ENCODE measurements around the gene BMERB1. TPM values are rescaled to one million over a fixed set of nuclear protein-coding genes. Genes with fewer than 3 reads are reported as not detected.
"Not testable (repeated sequence)": the region's sequence is repeated elsewhere in the genome, so short reads cannot be mapped to it uniquely, and the experiment has no call there.

Gene BMERB1
- total RNA-seq, 4 donors from 2014 or later: 75.6 to 103 (median 92.9) TPM

DNA sequence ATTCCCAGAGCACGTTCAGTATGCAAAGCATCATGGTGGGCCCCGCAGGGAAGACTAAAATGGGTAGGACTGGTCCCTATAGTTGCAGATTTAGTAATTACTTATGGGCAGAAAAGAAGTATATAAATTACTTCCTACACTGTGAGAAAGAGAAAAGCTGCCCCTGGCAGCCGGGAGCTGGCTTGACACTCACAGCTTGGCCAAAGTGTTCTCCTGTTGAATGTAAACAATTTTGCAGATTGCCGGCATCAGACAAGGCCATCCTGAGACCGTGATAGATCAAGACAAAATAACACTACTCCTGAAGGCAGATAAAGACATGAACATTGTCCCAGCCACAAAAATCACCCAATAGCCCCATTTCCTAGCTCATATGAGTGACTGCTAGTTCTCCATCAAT is 110.0 kb downstream of the BMERB1 start:
- Histone ChIP-seq H3K9me3 (no peaks in the 10 kb centered on the region), H3K36me3 (no peaks in the 10 kb centered on the region), H3K4me3 (no peak overlapping the region), H3K4me1 (peaks cover 0 to 22% (median 19%) of the 10 kb centered on the region in 4 donors), H3K27me3 (no peaks in the 10 kb centered on the region), H3K27ac (replicated peaks in 1 of 4) (peak overlapping the region; percentile 13 to 73 (median 48))
- WGBS: 57% methylated on average over 5 of the region's 5 CpGs
- TF ChIP-seq EP300 (IDR thresholded peaks at IDR 0.05) (no peak), POLR2A (IDR thresholded peaks at IDR 0.05; ENCODE audit: low read depth) (no peak), POLR2AphosphoS5 (IDR thresholded peaks at IDR 0.05) (no peak)
- TF ChIP-seq, protein P1, sequence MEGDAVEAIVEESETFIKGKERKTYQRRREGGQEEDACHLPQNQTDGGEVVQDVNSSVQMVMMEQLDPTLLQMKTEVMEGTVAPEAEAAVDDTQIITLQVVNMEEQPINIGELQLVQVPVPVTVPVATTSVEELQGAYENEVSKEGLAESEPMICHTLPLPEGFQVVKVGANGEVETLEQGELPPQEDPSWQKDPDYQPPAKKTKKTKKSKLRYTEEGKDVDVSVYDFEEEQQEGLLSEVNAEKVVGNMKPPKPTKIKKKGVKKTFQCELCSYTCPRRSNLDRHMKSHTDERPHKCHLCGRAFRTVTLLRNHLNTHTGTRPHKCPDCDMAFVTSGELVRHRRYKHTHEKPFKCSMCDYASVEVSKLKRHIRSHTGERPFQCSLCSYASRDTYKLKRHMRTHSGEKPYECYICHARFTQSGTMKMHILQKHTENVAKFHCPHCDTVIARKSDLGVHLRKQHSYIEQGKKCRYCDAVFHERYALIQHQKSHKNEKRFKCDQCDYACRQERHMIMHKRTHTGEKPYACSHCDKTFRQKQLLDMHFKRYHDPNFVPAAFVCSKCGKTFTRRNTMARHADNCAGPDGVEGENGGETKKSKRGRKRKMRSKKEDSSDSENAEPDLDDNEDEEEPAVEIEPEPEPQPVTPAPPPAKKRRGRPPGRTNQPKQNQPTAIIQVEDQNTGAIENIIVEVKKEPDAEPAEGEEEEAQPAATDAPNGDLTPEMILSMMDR (IDR thresholded peaks at IDR 0.05): no peak
- no peak for DNase-seq (ENCODE audit: extremely low spot score)
- intact Hi-C loops (cut with DNase I): no loop called here

DNA sequence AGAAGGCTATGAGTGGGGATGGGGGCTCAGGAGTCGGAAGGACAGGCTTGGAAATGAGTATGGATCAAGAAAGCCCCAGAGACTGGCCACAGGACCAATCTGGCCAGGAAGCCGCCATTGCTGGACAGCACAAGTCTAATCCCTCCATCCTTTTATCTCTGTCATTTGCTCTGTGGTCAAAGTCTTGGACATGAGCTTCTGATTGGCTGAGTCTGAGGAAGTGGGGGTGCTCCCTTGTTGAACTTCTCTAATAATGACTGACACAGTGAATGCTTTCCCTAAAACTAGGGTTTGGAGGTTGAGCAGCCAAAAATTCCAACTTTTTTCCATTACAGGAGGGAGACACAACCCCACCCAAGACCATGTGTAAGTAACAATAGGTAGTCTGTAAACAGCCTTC is 111.2 kb downstream of the BMERB1 start:
- H3K4me1 ChIP-seq: peaks cover 0 to 26% (median 24%) of the 10 kb centered on the region in 4 donors
- no peaks in the 10 kb centered on the region for H3K36me3 ChIP-seq
- DNase-seq (ENCODE audit: extremely low spot score): no peak
- TF ChIP-seq POLR2A (IDR thresholded peaks at IDR 0.05; ENCODE audit: low read depth): no peak
- no peak for TF ChIP-seq EP300 (IDR thresholded peaks at IDR 0.05)
- no peak for TF ChIP-seq POLR2AphosphoS5 (IDR thresholded peaks at IDR 0.05)
- TF ChIP-seq, protein P1 (IDR thresholded peaks at IDR 0.05): no peak
- H3K27me3 ChIP-seq: no peaks in the 10 kb centered on the region
- H3K4me3 ChIP-seq: no peak overlapping the region
- intact Hi-C loops (cut with DNase I): no loop called here
- 96% methylated on average over 2 of the region's 2 CpGs for WGBS
- H3K9me3 ChIP-seq: no peaks in the 10 kb centered on the region
- no peak overlapping the region for H3K27ac ChIP-seq (replicated peaks in 1 of 4)

DNA sequence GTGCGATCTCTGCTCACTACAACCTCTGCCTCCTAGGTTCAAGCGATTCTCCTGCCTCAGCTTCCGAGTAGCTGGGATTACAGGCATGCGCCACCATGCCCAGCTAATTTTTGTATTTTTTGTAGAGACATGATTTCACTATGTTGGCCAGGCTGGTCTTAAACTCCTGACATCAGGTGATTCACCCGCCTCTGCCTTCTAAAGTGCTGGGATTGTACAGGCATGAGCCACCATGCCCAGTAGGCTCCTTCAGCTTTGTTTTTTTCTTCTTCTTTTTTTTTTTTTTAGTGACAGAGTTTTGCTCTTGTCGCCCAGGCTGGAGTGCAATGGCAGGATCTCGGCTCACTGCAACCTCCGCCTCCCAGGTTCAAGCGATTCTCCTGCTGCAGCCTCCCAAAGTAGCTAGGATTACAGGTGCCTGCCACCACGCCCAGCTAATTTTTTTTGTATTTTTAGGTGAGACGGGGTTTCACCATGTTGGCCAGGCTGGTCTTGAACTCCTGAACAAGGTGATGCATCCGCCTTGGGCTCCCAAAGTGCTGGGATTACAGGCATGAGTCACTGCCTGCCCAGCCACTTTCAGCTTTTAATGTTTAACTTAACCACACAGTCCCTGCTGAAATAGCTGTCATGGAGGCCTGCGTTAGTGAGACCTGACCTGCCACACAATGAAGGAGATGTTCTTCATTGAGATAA is 112.8 kb downstream of the BMERB1 start:
- intact Hi-C loops (cut with DNase I): not testable (repeated sequence)

DNA sequence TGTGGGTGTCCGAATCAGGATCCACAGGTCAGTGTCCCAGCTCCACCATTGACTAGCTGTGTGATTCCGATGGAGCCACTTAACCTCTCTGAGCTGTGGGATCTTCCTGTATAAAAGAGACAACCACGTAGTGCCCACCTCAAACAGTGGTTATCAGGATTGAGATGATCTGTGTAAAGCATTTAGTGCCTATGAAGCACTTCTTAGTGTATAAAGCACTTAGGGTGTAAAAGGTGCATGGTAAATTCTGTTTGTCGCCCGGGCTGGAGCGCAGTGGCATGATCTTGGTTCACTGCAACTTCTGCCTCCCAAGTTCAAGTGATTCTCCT is 113.3 kb downstream of the BMERB1 start:
- Histone ChIP-seq H3K36me3 (no peaks in the 10 kb centered on the region), H3K27ac (replicated peaks in 1 of 4) (no peak overlapping the region), H3K4me3 (no peak overlapping the region), H3K4me1 (peaks cover 0 to 37% (median 32%) of the 10 kb centered on the region in 4 donors), H3K27me3 (no peaks in the 10 kb centered on the region), H3K9me3 (no peaks in the 10 kb centered on the region)
- 95% methylated on average over 6 of the region's 6 CpGs for WGBS
- DNase-seq (ENCODE audit: extremely low spot score): no peak
- intact Hi-C loops (cut with DNase I): no loop called here
- TF ChIP-seq EP300 (IDR thresholded peaks at IDR 0.05) (no peak), POLR2A (IDR thresholded peaks at IDR 0.05; ENCODE audit: low read depth) (no peak), POLR2AphosphoS5 (IDR thresholded peaks at IDR 0.05) (no peak)
- TF ChIP-seq, protein P1 (IDR thresholded peaks at IDR 0.05): no peak

More for the DNA sequence above, 112.8 kb downstream of the BMERB1 start:
- not testable (repeated sequence) for H3K36me3 ChIP-seq; H3K9me3 ChIP-seq; H3K27ac ChIP-seq (replicated peaks in 1 of 4); H3K27me3 ChIP-seq; DNase-seq (ENCODE audit: extremely low spot score); H3K4me3 ChIP-seq
- peaks cover 0 to 37% (median 32%) of the 10 kb centered on the region in 4 donors for H3K4me1 ChIP-seq
- 97% methylated on average over 13 of the region's 13 CpGs for WGBS

DNA sequence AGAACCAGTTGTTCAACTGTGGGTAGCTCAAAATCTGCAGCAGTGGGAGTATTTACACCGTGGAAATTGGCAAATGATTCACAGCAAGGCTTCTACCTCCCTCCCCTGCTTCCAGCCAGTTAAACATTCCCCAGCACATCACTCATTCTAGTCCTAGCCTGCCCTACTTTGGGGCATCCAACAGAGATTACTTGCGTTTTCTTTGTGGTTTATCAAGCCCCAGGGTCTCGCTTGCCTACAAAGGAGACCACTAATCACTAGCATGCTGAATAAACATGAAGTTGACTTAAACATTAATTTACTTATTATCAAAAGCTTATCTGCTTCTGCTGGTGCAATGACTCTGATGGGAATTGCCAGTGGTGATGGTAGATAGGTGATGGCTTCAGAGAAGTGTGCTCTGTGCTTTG is 114.1 kb downstream of the BMERB1 start:
- peaks cover 0 to 43% (median 32%) of the 10 kb centered on the region in 4 donors for H3K4me1 ChIP-seq
- no peak for DNase-seq (ENCODE audit: extremely low spot score)
- H3K27me3 ChIP-seq: no peaks in the 10 kb centered on the region
- H3K27ac ChIP-seq (replicated peaks in 1 of 4): no peak overlapping the region
- intact Hi-C loops (cut with DNase I): no loop called here
- H3K9me3 ChIP-seq: no peaks in the 10 kb centered on the region
- TF ChIP-seq POLR2AphosphoS5 (IDR thresholded peaks at IDR 0.05) (no peak), POLR2A (IDR thresholded peaks at IDR 0.05; ENCODE audit: low read depth) (no peak)
- TF ChIP-seq, protein P1 (IDR thresholded peaks at IDR 0.05): no peak
- 93% methylated on average over 3 of the region's 3 CpGs for WGBS
- no peak overlapping the region for H3K4me3 ChIP-seq
- H3K36me3 ChIP-seq: no peaks in the 10 kb centered on the region
